Measurements from ENCODE around the gene SERTAD1.
"Not testable (repeated sequence)": the region's sequence is repeated elsewhere in the genome, so short reads cannot be mapped to it uniquely, and the experiment has no call there.

Gene SERTAD1

DNA sequence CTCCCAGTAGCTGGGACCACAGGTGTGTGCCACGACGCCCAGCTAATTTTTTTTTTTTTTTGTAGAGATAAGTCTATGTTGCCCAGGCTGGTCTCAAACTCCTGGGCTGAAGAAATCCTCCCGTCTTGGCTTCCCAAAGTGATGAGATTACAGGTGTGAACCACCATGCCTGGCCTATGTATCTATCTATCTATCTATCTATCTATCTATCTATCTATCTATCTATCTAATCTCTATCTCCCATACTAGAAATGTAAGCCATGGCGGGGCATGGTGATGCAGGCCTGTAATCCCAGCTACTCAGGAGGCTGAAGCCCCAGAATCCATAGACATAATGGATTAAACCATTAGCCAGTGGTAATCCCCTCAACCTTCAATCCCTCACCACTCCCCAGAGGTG, 24.9 kb upstream of the SERTAD1 start:
- DNase-seq (ENCODE audit: low read depth), result no peak

DNA sequence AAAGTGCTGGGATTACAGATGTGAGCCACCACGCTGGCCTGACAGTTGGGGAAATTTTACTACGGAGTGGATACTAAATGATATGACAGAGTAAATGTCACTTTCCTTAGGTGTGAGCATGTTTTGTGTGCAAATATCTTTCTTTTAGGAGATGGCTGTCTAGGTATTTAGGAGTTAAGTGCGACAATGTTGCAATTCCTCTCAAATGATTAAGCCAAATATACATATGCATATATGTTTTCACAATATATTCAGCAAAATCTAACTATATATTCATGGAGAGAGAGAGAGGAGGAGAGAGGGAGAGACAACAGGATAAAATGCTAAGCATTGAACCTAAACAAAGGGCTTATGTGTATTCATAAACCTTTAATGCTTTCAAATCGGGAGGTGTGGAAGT, 23.7 kb upstream of the SERTAD1 start:
- DNase-seq (ENCODE audit: low read depth), result no peak

DNA sequence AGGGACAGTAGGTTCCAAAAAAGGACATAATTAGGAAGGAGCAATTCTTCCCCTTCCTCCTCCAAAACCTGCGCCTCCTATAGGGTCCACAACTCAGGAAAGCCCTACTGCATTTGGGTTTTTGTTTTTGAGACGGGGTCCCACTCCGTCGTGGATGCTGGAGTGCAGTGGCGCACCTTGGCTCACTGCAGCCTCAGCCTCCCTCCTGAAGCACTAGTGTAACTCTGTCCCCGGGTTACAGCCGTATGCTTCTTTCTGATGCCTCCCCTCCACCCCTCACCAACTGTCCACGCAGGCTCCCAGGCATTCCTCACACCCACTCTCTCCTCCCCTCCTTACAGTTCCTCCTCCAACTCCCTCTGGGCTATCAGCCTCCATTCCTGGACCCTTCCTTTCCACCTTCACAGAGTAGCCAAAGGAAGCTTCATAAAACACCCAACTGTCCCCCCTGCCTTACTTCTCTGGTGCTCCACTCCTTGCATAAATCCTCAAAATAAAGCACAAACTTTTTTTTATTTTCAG, 20.5 kb upstream of the SERTAD1 start:
- no peak for DNase-seq (ENCODE audit: low read depth)

DNA sequence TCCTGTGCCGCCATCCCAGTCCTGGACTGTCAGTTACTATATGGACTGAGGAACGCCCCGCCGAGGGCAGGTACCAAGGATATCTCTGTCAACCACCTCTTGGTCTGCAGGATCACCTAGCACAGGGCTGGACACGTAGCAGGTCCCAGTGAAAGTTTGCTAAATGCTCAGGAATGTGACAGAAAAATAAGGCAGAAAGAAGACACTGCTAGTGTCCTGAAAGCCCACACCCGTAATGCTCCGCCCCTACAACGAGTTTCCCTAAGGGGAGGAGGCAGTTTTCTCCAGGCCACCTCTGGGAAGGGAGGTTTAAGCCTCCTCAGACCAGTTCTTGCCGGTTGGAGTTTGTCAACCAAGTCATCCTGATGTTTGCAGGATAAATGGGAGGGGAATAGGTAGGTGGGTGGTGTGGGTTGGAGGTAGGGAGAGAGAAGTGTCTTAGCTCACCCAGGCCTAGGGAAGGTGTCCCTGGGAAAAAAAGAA, 20.0 kb upstream of the SERTAD1 start:
- no peak for DNase-seq (ENCODE audit: low read depth)

DNA sequence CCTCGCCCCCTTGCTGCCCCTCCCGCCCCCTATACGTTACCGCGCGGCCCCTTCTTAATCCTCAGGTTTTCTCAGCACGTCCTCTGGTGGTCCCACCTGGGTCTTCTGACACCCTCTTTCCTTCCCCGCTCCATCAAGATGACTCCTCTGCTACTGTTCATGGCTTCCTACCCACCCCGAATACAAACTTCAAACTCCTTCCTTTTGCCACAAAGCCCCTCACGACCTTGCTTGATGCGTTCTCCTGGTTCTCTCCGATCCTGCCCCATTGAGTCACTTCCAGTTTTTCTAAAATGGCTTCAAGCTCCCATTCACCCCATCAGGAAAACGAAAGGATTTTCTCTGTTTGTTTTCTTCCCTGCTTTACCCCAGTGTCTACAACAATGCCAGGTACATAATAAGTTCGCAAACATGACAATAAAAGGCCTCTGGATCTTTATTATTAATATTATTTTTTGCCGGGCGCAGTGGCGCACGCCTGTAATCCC, 19.1 kb upstream of the SERTAD1 start:
- DNase-seq (ENCODE audit: low read depth), result no peak

DNA sequence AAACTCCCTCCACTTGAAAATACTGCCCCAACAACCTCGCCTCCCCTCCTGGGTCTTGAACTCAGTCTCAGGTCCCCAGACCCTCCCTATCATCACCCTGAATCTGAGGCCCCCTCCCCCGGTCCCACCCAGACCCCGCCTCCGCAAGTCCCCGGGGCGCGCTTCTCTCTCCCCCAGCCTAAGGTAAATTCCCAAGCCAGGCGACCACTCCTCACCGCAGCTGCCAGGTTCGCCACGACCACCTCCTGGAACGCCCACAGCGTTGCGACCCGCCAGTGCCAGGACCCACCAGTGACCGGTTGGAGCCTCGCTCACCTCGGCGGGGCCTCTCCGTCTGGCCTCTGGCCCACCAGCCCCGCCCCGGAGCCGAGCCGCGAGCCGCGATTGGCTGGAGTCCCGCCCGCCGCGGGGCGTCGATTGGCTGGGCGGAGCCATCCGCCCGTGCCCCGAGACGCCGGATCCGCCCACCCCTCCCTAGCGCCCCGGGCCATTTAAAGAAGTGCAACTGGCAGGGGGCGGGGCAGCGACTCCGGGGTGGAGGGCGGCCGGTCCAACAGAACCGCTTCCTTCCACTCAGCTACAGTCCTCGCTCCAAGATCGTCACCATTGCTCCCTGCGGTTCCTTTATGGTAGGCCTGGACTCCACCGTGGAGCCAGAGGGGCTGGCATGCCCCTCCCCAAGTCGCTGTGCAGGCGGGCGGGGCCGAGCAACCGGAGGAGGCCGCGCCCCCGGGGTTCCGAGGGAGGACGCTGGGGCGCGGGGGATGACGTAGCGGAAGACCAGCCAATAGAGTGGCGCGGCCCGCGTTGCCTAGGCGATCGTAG, 18.4 kb upstream of the SERTAD1 start, which contains the start of gene SERTAD3:
Gene SERTAD3 (minus strand): TSS at position 336 of the 825 bp plus-strand sequence. CDS start 2,255 bp downstream, outside the sequence.
- peak; percentile 91 for DNase-seq (ENCODE audit: low read depth)

DNA sequence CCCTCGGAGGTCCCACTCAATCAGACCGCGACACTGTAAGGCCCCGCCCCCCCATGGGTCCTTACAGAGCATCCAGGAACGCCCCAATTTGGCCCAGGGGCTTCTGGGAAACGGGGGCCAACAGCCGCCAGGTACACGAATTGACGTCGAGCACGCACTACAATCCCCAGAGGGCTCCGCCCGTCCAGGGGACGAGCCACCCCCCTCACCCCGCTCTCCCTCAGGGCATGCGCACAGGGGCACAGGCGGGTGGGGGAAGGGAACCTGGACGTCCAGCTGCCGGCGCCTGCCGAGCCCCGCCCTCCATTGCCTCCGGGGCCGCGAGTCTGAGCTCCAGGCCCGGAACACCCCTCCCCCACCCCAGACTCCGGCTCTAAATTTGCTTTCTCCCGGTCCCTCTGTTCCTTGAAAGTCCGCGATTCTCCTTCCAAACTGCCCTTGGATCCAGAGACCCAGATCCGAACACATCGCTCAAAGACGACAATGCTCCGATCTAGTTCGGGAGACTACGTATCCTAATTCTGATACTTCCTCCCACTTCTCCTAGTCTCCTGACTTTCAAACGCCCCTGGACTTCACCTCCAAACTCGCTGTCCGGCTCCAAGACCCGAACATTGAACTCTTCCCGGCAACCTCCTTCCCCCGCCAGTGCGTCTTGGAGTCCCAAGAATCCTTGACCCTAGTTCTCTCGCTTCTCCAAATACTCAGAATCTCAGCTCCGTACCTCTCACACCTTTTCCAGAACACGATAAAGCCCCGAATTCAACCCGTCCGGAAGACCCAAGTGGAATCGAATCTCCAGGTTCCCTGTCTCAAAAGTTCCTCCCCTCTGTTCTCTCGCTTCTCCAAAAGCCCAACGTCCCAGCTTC, 17.6 kb upstream of the SERTAD1 start:
- DNase-seq (ENCODE audit: low read depth), result peak; percentile 97

DNA sequence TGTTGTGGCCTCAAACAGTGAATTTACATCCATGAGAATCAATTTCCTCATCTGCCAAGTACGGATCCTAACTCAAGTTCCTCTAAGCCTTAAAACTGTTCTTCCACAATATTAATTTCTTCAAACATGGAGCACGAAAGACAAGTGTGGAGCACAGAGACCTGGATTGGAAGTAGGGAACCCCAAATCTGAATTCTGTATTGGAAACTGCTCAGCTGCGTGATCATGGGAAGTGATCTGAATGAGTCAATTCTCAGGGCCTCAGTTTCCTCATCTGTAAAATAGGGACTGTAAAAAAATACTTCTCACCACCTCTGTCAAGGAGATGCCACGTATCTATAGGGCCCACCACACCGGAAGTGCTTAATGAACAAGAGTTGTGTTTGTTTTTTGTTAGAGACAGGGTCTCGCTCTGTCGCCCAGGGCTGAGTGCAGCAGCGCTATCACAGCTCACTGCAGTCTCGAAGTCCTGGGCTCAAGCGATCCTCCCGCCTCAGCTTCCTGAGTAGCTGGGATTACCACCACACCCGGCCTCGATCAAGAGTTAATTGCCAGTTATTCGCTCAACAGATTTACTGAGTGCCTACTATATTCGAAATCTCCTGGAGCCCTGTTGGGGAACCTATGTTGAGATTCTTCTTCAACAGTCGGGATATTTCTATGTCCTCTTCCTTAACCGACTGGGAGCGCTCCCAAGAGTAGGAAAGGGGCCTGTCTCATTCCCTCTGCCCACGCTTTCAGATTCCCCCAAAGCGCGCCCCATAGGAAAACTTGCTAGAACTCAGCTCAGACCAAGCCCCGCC, 16.7 kb upstream of the SERTAD1 start:
- no peak for DNase-seq (ENCODE audit: low read depth)

DNA sequence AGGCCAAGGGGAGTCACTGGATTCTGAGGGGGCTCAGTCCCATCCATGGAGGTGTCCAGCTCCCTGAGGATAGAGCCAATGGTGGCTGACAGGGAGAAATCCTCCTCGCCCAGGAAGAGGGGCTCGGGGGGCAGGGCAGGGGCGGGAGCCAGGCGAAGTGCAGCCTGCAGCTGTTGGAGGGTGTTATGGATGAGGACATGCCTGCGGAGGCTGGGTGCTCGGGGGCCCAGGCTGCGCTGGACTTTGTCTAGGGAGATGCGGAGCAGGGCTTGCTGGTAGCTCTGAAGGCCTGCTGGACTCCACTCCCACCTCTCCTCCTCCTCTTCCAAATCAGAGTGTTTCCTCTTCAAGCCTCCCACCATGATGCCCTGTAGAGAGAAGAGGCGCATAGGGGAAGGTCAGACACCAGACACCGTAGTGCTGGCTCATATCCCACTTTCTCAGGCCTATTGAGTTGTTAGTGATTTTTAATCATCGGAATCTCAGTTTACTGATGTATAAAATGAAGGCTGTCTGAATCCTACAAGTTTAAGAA, 16.0 kb upstream of the SERTAD1 start:
- DNase-seq (ENCODE audit: low read depth), result no peak

DNA sequence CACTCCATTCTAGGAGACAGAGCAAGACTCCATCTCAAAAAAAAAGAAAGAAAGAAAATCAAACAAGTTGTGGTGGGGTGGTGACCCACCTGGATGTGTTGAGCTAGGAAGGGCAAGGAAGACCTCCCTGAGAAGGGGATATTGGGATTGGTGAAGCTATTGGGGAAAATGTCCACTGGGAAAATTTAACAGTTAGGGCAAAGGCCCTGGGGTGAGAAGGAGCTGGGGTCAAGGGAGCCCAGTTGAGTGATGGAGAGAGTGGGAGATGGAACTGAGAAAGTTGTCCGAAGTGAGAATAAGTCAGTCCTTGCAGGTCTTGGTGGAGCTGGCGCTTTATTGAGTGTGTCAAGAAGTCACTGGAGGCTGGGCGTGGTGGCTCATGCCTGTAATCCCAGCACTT, 12.5 kb upstream of the SERTAD1 start:
- DNase-seq (ENCODE audit: low read depth), result no peak

DNA sequence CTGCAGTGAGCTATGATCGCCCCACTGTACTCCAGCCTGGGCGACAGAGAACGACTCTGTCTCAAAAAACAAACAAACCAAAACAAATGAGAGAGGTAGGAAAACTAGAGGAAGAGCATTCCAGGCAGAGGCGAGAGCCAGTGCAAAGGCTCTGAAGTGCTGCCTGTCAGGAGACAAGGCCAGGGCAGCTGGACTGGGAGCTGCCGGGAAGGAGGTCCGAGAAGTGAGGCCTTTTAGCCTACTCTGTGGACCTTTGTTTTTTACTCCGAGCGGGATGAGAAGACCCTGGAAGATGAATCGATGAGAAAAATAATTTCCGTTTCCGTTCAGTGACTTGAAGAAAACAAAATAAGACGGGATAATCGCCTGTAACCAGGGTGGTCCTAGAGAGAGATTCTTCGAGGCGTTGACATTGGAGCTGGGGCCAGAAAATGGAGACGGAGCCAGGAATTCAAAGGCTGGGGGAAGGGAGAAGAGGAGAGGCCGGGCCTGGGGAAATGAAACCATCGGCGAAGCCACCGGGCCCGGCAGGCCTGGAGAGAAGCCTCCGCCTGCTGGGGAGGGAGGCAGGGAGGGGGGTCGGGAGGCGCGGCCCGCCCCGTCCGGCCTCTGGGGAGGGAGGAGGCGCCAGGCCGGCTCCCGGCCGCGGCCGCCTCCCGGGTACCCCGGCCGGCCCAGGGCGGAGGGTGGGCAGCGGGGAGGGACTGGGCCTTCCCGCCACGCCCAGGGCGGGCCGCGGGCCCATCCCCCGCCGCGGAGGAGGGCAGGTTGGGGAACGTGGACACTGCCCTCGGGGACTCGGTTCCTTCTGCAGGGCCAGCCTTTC, 7.8 kb upstream of the SERTAD1 start:
- peak; percentile 15 for DNase-seq (ENCODE audit: low read depth)

DNA sequence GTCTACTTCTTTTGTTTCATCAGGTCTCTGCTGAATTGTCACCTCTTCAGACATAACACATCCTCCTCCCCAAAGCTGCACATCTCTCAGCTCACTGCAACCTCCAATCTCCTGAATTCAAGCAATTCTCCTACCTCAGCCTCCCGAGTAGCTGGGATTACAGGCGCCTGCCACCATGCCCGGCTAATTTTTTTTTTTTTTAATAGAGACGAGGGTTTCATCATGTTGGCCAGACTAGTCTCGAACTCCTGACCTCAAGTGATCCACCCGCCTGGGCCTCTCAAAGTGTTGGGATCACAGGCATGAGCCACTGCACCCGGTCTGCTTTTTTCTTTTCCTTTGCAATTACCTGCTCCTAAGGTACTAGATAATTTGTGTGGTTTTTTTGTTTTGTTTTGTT, 7.0 kb upstream of the SERTAD1 start:
- not testable (repeated sequence) for DNase-seq (ENCODE audit: low read depth)

DNA sequence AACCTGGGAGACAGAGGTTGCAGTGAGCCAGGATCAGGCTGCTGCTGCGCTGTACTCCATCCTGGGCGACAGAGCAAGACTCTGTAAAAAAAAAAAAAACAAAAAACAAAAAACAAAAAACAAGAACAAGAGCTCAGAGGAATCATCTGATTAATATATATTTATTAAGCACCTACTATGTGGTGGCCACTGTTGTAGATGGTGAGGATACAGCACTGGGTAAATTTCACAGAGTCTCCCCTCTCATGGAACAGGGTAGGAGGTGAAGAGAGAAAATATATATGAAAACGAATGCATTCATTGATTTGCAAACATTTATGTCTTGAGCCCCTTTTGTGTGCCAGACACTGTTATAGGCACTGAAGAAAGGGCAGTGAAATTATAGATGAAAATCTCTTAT, 5.9 kb upstream of the SERTAD1 start:
- DNase-seq (ENCODE audit: low read depth), result no peak

DNA sequence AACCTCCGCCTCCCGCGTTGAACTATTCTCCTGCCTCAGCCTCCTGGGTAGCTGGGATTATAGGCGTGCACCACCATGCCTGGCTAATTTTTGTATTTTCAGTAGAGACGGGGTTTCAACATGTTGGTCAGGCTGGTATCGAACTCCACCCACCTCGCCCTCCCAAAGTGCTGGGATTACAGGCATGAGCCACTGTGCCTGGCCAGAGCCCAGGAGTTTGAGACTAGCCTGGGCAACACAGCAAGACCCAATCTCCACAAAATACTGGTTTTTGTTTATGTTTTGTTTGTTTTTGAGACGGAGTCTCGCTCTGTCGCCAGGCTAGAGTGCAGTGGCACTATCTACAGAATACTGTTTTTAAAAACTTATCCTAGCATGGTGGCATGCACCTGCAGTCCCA, 4.5 kb upstream of the SERTAD1 start:
- not testable (repeated sequence) for DNase-seq (ENCODE audit: low read depth)

DNA sequence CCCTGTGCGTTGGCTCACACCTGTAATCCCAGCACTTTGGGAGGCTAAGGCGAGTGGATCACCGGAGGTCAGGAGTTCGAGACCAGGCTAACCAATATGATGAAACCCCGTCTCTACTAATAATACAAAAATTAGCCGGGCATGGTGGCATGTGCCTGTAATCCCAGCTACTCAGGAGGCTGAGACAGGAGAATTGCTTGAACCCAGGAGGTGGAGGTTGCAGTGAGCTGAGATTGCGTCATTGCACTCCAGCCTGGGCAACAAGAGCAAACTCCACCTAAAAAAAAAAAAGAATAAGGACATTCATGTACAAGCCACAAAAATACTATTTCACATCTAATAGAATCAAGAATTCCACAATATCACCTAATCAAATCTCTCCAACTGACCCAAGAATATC, 2.4 kb upstream of the SERTAD1 start:
- not testable (repeated sequence) for DNase-seq (ENCODE audit: low read depth)

DNA sequence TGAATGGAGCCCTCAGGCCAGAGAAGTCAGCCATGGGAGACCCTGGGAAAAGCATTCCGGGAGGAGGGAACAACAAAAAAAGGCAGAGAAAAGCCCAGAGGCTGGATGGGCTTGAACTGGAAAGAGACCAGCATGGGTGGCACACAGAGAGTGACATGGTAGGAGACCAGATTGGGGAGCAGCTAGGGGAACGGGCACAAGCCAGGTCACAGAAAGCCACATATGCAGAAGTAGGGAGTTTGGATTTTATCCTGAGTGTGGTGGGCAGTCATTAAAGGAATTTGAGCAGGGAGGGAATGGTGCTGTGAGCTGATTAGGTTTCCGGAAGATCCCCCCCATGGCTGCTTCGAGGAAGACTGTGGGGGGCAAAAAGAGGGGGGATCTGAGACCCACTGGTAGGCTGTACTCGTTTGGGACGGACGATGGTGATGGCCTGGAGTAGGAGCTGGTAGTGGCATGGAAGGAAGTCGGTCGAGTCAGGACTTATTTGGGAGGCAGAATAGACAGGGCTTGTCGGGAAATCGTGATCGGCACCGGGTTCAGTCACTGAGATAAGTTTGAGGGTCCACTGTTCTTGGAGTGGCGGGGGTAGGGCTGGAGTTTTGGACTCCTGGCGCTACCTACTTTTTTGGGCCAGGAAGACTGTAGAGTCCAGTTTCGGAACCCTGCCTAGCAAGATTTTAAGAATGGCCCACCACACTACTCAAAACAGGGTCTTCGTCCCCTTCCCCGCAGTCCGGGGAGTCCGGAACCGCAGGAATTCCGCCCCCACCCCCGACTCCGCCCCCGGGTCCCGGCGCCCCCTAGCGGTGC, 949 bp downstream of the SERTAD1 start:
- no peak for DNase-seq (ENCODE audit: low read depth)

DNA sequence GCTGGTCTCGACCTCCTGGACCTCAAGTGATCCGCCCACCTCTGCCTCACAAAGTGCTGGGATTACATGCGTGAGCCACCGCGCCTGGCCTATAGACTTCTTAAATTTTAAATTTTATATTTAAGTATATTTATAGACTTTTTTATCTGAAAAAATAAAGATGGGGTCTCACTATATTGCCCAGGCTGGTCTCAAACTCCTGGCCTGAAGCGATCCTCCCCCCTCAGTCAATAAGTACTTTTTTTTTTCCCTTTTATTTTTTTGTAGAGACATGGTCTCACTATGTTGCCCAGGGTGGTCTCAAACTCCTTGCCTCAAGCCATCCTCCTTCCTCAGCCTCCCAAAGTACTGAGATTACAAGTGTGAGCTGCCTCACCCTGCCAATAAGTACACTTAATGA, 1.9 kb downstream of the SERTAD1 start:
- DNase-seq (ENCODE audit: low read depth), result no peak

DNA sequence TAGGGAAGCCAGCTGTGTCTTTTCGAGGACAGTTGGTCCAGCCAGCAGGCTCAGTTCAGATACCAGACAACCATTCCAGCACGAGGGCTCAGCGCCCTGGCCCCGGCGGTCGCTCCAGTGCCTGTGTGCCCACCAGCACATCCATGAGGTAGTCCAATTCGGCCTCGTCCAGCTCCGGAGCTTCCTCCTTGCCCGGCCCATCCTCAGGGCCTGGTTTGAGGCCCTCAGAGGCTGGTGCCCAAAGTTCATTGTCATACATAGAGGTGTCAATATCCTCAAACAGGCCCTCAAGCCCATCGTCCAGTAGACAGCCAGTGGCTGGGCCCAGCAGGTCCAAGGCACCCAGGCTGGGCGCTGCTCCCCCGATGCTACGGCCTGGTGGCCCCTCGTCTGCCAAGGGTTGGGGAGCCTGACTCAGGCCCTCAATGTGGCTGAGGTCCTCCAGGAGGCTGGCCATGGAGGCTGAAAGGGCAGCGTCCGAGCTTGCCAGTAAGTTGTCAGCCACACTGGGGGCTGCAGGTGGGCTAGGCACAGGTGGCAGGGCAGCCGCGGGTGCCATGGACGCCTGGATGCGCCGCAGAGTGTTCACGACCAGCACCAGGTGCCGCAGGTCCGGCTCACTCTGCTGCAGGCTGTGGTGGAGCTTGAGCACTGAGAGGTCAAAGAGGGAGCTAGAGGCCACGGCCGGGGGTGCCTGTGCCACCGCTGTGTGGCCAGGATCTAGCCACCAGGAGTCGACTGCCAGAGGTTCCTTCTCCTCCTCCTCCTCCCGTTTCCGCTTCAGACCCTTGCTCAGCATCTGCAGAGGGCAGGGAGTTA, 2.8 kb downstream of the SERTAD1 start:
- no peak for DNase-seq (ENCODE audit: low read depth)

Data from stimulated activated CD8-positive, alpha-beta memory T cell treated with anti-CD3 and anti-CD28 coated beads, Interleukin-15, amount 100 ng/mL, for 1 hour (primary cell).